ENCODE measurements around the gene LDB1. TPM values are rescaled to one million over a fixed set of nuclear protein-coding genes. Genes with fewer than 3 reads are reported as not detected.

The LDB1 gene
- total RNA-seq, 1 experiment from 2014 or later: 100 TPM

DNA sequence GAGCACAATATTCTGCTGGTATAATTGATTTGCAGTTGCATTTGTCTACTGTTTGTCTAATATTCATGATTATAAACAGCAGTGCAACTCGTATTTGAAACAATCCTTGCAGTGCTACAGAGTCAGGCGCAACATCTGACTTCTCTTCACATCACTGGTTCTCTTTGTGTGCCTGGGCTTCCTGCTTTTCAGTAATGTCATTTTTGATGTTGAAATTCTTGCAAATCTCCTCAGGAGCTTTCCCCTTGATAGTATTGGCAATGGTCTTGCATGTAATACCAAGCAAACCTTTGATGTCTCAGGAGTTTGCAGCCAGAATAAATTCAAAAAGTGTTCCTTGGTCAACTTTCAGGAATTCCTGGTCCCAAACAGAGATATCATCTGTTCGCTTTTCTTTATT, 34.8 kb downstream of the LDB1 start:
- ATAC-seq (no peak), DNase-seq (ENCODE audit: low spot score) (no peak)
- Mint-ChIP-seq H3K27ac (no peak overlapping the region), H3K4me1 (peaks cover 2% of the 10 kb centered on the region; the same call in 1 of the 2 replicates), H3K36me3 (no peaks in the 10 kb centered on the region), H3K9me3 (no peaks in the 10 kb centered on the region), H3K4me3 (no peak overlapping the region), H3K27me3 (ENCODE audit: low read depth) (no peaks in the 10 kb centered on the region)
- ChIA-PET POLR2A (no interaction called here), CTCF (interaction anchor here (0.6 to 3.3 kb wide), 2 partner anchors 12 to 468 kb away, joined by 3 to 23 read pairs; no protein-coding TSS in a partner anchor)
- no peak for TF ChIP-seq GABPB1 (CRISPR knock-in tag; IDR thresholded peaks at IDR 0.05)
- TF ChIP-seq, protein P1, sequence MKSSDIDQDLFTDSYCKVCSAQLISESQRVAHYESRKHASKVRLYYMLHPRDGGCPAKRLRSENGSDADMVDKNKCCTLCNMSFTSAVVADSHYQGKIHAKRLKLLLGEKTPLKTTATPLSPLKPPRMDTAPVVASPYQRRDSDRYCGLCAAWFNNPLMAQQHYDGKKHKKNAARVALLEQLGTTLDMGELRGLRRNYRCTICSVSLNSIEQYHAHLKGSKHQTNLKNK (CRISPR knock-in tag; IDR thresholded peaks at IDR 0.05): no peak
- no peak for TF ChIP-seq ZNF423 (CRISPR knock-in tag; IDR thresholded peaks at IDR 0.05)
- TF ChIP-seq TEAD4 (CRISPR knock-in tag; IDR thresholded peaks at IDR 0.05): no peak
- no peak for TF ChIP-seq GTF2I (CRISPR knock-in tag; conservative IDR thresholded peaks at IDR 0.05)
- TF ChIP-seq, protein P2, sequence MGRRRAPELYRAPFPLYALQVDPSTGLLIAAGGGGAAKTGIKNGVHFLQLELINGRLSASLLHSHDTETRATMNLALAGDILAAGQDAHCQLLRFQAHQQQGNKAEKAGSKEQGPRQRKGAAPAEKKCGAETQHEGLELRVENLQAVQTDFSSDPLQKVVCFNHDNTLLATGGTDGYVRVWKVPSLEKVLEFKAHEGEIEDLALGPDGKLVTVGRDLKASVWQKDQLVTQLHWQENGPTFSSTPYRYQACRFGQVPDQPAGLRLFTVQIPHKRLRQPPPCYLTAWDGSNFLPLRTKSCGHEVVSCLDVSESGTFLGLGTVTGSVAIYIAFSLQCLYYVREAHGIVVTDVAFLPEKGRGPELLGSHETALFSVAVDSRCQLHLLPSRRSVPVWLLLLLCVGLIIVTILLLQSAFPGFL (CRISPR knock-in tag; IDR thresholded peaks at IDR 0.05; ENCODE audit: borderline replicate concordance): no peak
- TF ChIP-seq OVOL2 (CRISPR knock-in tag; IDR thresholded peaks at IDR 0.05; ENCODE audit: borderline replicate concordance): no peak
- TF ChIP-seq, protein P3, sequence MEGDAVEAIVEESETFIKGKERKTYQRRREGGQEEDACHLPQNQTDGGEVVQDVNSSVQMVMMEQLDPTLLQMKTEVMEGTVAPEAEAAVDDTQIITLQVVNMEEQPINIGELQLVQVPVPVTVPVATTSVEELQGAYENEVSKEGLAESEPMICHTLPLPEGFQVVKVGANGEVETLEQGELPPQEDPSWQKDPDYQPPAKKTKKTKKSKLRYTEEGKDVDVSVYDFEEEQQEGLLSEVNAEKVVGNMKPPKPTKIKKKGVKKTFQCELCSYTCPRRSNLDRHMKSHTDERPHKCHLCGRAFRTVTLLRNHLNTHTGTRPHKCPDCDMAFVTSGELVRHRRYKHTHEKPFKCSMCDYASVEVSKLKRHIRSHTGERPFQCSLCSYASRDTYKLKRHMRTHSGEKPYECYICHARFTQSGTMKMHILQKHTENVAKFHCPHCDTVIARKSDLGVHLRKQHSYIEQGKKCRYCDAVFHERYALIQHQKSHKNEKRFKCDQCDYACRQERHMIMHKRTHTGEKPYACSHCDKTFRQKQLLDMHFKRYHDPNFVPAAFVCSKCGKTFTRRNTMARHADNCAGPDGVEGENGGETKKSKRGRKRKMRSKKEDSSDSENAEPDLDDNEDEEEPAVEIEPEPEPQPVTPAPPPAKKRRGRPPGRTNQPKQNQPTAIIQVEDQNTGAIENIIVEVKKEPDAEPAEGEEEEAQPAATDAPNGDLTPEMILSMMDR (IDR thresholded peaks at IDR 0.05): no peak
- TF ChIP-seq, protein P4, sequence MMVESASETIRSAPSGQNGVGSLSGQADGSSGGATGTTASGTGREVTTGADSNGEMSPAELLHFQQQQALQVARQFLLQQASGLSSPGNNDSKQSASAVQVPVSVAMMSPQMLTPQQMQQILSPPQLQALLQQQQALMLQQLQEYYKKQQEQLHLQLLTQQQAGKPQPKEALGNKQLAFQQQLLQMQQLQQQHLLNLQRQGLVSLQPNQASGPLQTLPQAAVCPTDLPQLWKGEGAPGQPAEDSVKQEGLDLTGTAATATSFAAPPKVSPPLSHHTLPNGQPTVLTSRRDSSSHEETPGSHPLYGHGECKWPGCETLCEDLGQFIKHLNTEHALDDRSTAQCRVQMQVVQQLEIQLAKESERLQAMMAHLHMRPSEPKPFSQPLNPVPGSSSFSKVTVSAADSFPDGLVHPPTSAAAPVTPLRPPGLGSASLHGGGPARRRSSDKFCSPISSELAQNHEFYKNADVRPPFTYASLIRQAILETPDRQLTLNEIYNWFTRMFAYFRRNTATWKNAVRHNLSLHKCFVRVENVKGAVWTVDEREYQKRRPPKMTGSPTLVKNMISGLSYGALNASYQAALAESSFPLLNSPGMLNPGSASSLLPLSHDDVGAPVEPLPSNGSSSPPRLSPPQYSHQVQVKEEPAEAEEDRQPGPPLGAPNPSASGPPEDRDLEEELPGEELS (CRISPR knock-in tag; IDR thresholded peaks at IDR 0.05): no peak
- TF ChIP-seq, protein P5, sequence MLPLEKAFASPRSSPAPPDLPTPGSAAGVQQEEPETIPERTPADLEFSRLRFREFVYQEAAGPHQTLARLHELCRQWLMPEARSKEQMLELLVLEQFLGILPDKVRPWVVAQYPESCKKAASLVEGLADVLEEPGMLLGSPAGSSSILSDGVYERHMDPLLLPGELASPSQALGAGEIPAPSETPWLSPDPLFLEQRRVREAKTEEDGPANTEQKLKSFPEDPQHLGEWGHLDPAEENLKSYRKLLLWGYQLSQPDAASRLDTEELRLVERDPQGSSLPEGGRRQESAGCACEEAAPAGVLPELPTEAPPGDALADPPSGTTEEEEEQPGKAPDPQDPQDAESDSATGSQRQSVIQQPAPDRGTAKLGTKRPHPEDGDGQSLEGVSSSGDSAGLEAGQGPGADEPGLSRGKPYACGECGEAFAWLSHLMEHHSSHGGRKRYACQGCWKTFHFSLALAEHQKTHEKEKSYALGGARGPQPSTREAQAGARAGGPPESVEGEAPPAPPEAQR (CRISPR knock-in tag; IDR thresholded peaks at IDR 0.05): no peak
- TF ChIP-seq, protein P6, sequence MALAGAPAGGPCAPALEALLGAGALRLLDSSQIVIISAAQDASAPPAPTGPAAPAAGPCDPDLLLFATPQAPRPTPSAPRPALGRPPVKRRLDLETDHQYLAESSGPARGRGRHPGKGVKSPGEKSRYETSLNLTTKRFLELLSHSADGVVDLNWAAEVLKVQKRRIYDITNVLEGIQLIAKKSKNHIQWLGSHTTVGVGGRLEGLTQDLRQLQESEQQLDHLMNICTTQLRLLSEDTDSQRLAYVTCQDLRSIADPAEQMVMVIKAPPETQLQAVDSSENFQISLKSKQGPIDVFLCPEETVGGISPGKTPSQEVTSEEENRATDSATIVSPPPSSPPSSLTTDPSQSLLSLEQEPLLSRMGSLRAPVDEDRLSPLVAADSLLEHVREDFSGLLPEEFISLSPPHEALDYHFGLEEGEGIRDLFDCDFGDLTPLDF (CRISPR knock-in tag; IDR thresholded peaks at IDR 0.05): no peak
- no peak for TF ChIP-seq SOX15 (CRISPR knock-in tag; IDR thresholded peaks at IDR 0.05)

DNA sequence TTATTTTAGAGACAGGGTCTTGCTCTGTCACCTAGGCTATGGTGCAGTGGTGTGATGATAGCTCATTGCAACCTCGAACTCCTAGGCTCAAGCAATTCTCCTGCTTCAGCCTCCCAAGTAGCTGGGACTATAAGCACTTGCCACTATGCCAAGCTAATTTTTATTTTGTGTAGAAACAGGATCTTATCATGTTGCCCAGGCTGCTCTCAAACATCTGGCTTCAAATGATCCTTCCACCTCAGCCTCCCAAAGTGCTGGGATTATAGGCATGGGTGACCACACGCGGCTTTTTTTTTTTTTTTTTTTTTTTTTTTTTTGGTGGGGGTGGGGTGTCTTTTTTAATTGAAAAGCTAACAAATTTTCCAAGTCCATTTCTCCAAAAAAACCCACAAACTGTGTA, 36.6 kb downstream of the LDB1 start:
- Mint-ChIP-seq H3K27ac (no peak overlapping the region), H3K4me3 (no peak overlapping the region), H3K36me3 (no peaks in the 10 kb centered on the region), H3K4me1 (peaks cover 2% of the 10 kb centered on the region; the same call in 1 of the 2 replicates), H3K27me3 (ENCODE audit: low read depth) (no peaks in the 10 kb centered on the region; the same call in 1 of the 2 replicates), H3K9me3 (no peaks in the 10 kb centered on the region)
- ChIA-PET CTCF (interaction anchor here (0.6 to 3.3 kb wide), 4 partner anchors 10 to 335 kb away, joined by 3 to 23 read pairs (median 5); no protein-coding TSS in a partner anchor), POLR2A (interaction anchor here (0.6 to 0.7 kb wide), 4 partner anchors 12 to 957 kb away, joined by 3 to 7 read pairs (median 5); no protein-coding TSS in a partner anchor)
- no peak for ATAC-seq
- no peak for DNase-seq (ENCODE audit: low spot score)
- no peak for TF ChIP-seq NR1H2 (CRISPR knock-in tag; IDR thresholded peaks at IDR 0.05)
- TF ChIP-seq HMGA2 (CRISPR knock-in tag; IDR thresholded peaks at IDR 0.05): no peak
- TF ChIP-seq SOX15 (CRISPR knock-in tag; IDR thresholded peaks at IDR 0.05): no peak
- TF ChIP-seq, protein P7, sequence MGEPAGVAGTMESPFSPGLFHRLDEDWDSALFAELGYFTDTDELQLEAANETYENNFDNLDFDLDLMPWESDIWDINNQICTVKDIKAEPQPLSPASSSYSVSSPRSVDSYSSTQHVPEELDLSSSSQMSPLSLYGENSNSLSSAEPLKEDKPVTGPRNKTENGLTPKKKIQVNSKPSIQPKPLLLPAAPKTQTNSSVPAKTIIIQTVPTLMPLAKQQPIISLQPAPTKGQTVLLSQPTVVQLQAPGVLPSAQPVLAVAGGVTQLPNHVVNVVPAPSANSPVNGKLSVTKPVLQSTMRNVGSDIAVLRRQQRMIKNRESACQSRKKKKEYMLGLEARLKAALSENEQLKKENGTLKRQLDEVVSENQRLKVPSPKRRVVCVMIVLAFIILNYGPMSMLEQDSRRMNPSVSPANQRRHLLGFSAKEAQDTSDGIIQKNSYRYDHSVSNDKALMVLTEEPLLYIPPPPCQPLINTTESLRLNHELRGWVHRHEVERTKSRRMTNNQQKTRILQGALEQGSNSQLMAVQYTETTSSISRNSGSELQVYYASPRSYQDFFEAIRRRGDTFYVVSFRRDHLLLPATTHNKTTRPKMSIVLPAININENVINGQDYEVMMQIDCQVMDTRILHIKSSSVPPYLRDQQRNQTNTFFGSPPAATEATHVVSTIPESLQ (CRISPR knock-in tag; IDR thresholded peaks at IDR 0.05): no peak
- no peak for TF ChIP-seq CBFB (CRISPR knock-in tag; IDR thresholded peaks at IDR 0.05; ENCODE audit: low read depth)
- TF ChIP-seq, protein P2 (CRISPR knock-in tag; IDR thresholded peaks at IDR 0.05; ENCODE audit: borderline replicate concordance): no peak
- TF ChIP-seq, protein P8, sequence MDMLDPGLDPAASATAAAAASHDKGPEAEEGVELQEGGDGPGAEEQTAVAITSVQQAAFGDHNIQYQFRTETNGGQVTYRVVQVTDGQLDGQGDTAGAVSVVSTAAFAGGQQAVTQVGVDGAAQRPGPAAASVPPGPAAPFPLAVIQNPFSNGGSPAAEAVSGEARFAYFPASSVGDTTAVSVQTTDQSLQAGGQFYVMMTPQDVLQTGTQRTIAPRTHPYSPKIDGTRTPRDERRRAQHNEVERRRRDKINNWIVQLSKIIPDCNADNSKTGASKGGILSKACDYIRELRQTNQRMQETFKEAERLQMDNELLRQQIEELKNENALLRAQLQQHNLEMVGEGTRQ (CRISPR knock-in tag; IDR thresholded peaks at IDR 0.05): no peak
- no peak for TF ChIP-seq ZNF263 (CRISPR knock-in tag; IDR thresholded peaks at IDR 0.05; ENCODE audit: low read depth)
- TF ChIP-seq ZNF671 (CRISPR knock-in tag; IDR thresholded peaks at IDR 0.05): no peak
- TF ChIP-seq, protein P9, sequence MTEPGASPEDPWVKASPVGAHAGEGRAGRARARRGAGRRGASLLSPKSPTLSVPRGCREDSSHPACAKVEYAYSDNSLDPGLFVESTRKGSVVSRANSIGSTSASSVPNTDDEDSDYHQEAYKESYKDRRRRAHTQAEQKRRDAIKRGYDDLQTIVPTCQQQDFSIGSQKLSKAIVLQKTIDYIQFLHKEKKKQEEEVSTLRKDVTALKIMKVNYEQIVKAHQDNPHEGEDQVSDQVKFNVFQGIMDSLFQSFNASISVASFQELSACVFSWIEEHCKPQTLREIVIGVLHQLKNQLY (CRISPR knock-in tag; IDR thresholded peaks at IDR 0.05): no peak

Measured in WTC11 (cell line).